Testis (tissue), 3 donors: Measurements from ENCODE around the gene ROS1. TPM values are rescaled to one million over a fixed set of nuclear protein-coding genes. Genes with fewer than 3 reads are reported as not detected.
"Not testable (repeated sequence)": the region's sequence is repeated elsewhere in the genome, so short reads cannot be mapped to it uniquely, and the experiment has no call there.

ENCODE experiments used
- DNase-seq: peaks from one replicate; pipeline ENCODE4 v3.0.0-alpha.2; 2019
- H3K27ac ChIP-seq, 2 donors: fragments of 200-600 bp; sonication (generic); one replicate each; pipeline ENCODE4 v1.5.1; 2019
- H3K27me3 ChIP-seq: fragments of 200-600 bp; sonication (generic); one replicate; pipeline ENCODE4 v1.5.1; 2019
- H3K36me3 ChIP-seq: fragments of 200-600 bp; sonication (generic); one replicate; pipeline ENCODE4 v1.5.1; 2017; ENCODE audit warnings: low read depth; ENCODE audit errors: missing control alignments
- H3K4me1 ChIP-seq: fragments of 200-600 bp; sonication (generic); one replicate; pipeline ENCODE4 v1.5.1; 2019
- H3K4me3 ChIP-seq, 2 donors: fragments of 200-600 bp; sonication (generic); one replicate each; pipeline ENCODE4 v1.5.1; 2017 to 2019
- H3K9me3 ChIP-seq: fragments of 200-600 bp; sonication (generic); one replicate; pipeline ENCODE4 v1.5.1; 2017
- POLR2A ChIP-seq: fragments of 450-650 bp; IDR thresholded peaks from one replicate; pipeline ENCODE4 v1.6.1; 2017; ENCODE audit warnings: antibody characterized with exemption, mild to moderate bottlenecking, moderate library complexity
- WGBS, 2 donors: methylation state at CpG; one replicate each; pipeline ENCODE4 v1.1.5; 2018; 5-methylcytosine and 5-hydroxymethylcytosine counted together
- intact Hi-C: fragments of 100-400 bp; cut with DNase I; formaldehyde crosslinking; loops from one replicate; pipeline ENCODE4 v1.15.1; 2023; ENCODE audit warnings: low total_unique reads
- polyA plus RNA-seq: library from polyadenylated mRNA; stranded (reverse); fragments of 350-450 nt; fragmentation: Illumina TruSeq; extraction: RNeasy Lipid Tissue Mini Kit (QIAGEN cat#74804); gene quantifications from one replicate; pipeline ENCODE4 v1.2.3, GENCODE V29; 2014; ENCODE audit warnings: low read depth, low replicate concordance; ENCODE audit not compliant: insufficient read depth
- total RNA-seq, 2 donors: library from RNA; depleted of rRNA; stranded (reverse); fragments of >200 nt; gene quantifications; one replicate each; pipeline ENCODE4 v1.2.3, GENCODE V29; 2016
- TF ChIP-seq, protein P1 (sequence below), 3 experiments: fragments of 450-650 bp in 2 of 3; fragments of 200-600 bp in 1 of 3; sonication (generic) in 1 of 3; IDR thresholded peaks; one replicate each; pipeline ENCODE4 v1.5.1; 2016 to 2019; ENCODE audit warnings: antibody characterized with exemption in 3 of 3, mild to moderate bottlenecking in 2 of 3, moderate library complexity in 1 of 3

Gene ROS1
- total and polyA plus RNA-seq, 3 donors from 2014 or later: 0.58 to 1.3 (median 1.1) TPM

DNA sequence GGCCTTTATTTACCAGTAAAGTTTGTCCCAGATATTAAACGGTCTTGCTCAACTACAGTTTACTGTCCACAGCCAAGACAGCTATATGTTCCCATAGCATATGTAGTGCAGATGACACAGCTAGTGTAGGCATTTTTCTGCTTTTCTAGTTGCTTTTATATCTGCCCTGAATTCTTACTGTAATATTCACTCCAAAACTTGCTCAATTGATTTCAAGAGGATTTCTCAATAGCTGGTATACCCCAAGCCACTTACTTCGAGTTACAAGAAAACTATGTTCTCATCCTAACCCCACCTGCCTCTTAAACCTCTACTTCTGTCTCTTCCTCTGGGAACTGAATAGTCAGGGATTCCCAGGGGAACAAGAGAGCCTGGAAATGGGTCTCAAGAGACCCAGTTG, 18.9 kb upstream of the ROS1 start:
- Histone ChIP-seq H3K27ac (no peak overlapping the region), H3K36me3 (no peaks in the 10 kb centered on the region), H3K27me3 (no peaks in the 10 kb centered on the region), H3K4me3 (no peak overlapping the region), H3K4me1 (no peaks in the 10 kb centered on the region), H3K9me3 (no peaks in the 10 kb centered on the region)
- intact Hi-C loops: no loop called here
- WGBS, 2 donors: 84 to 87% methylated on average over 2 of the region's 2 CpGs
- DNase-seq: no peak
- no peak for TF ChIP-seq POLR2A
- TF ChIP-seq, protein P1, sequence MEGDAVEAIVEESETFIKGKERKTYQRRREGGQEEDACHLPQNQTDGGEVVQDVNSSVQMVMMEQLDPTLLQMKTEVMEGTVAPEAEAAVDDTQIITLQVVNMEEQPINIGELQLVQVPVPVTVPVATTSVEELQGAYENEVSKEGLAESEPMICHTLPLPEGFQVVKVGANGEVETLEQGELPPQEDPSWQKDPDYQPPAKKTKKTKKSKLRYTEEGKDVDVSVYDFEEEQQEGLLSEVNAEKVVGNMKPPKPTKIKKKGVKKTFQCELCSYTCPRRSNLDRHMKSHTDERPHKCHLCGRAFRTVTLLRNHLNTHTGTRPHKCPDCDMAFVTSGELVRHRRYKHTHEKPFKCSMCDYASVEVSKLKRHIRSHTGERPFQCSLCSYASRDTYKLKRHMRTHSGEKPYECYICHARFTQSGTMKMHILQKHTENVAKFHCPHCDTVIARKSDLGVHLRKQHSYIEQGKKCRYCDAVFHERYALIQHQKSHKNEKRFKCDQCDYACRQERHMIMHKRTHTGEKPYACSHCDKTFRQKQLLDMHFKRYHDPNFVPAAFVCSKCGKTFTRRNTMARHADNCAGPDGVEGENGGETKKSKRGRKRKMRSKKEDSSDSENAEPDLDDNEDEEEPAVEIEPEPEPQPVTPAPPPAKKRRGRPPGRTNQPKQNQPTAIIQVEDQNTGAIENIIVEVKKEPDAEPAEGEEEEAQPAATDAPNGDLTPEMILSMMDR (IDR thresholded peaks at IDR 0.05): no peak

DNA sequence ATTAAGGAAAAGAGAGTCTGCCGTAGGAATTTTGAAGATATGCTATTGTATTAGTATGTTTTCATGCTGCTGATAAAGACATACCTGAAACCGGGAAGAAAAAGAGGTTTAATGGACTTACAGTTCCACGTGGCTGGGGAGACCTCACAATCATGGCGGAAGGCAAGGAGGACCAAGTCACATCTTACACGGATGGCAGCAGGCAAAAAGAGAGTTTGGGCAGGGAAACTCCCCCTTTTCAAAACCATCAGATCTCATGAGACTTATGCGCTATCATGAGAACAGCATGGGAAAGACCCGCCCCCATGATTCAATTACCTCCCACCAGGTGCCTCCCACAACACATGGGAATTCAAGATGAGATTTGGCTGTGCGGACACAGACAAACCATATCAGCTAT, 16.6 kb upstream of the ROS1 start:
- H3K36me3 ChIP-seq, H3K4me3 ChIP-seq, H3K9me3 ChIP-seq, intact Hi-C loops, H3K27ac ChIP-seq, DNase-seq, H3K27me3 ChIP-seq, H3K4me1 ChIP-seq: not testable (repeated sequence)
- WGBS, 2 donors: 73 to 76% methylated on average over 8 of the region's 8 CpGs

DNA sequence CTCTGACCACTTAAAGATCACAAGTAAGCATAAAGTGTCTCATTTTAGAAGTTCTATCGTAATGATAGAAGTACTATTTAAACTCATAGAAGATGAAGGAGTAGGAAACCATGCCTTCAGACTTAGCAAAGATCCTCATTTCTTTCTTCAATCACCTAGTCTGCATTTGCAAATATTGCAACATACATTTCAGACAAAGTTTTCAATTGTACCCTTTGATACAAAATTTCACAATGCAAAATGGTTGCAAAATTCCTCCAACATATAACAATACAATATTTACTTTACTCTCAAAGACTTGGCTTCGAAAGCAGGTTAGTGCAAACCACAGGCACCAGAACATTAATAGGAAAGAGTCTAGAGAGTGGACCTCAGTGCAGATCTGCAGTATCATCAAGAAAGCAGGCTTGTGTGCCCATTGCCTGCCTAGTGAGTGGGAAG, 16.1 kb upstream of the ROS1 start:
- WGBS, 2 donors: 55 to 60% methylated on average over 2 of the region's 2 CpGs
- intact Hi-C loops: no loop called here
- no peak for TF ChIP-seq POLR2A
- TF ChIP-seq, protein P1 (IDR thresholded peaks at IDR 0.05): no peak
- Histone ChIP-seq H3K4me3 (no peak overlapping the region), H3K9me3 (no peaks in the 10 kb centered on the region), H3K27me3 (no peaks in the 10 kb centered on the region), H3K27ac (no peak overlapping the region), H3K4me1 (no peaks in the 10 kb centered on the region), H3K36me3 (no peaks in the 10 kb centered on the region)
- DNase-seq: no peak

DNA sequence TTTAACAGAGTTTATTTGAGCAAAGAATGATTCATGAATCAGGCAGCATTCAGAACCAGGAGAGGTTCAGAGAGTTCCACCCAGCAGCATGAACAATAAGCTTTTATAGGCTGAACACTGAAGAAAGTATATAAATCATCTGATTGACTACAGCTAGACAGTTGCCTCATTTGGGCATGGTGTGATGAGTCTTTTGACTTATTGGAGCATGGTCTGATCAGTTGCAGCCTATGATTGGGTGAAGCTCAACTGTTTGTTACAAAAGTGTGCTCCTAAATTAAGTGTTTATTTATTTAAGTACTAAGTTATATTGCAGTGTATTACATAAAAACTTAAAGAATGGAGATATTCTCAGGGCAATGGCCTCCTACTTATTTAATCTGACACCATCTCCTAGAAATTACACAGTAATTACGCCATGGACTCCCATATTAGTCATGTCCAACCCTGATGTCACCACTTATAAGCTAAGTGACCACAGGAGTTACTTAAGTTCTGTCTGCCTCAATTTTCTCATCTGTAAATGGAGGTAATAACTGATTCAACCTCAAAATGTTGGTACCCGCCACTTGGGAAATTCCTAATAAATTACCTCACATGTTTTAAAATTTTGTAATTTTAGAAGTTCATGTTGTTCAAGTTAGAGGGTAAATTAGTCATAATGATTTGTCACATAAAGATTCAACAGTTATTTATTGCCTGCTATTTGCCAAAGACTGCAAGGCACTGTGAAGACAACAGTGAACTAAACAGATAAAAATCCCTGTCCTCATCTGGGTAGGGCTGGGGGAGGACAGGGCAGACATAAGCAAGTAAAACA, 15.2 kb upstream of the ROS1 start:
- DNase-seq: no peak
- no peak for TF ChIP-seq POLR2A
- TF ChIP-seq, protein P1 (IDR thresholded peaks at IDR 0.05): no peak
- H3K36me3 ChIP-seq: no peaks in the 10 kb centered on the region
- no peak overlapping the region for H3K27ac ChIP-seq
- no peaks in the 10 kb centered on the region for H3K4me1 ChIP-seq
- 90% methylated on average over 2 of the region's 2 CpGs for WGBS, 2 donors
- H3K9me3 ChIP-seq: no peaks in the 10 kb centered on the region
- intact Hi-C loops: no loop called here
- no peak overlapping the region for H3K4me3 ChIP-seq
- H3K27me3 ChIP-seq: no peaks in the 10 kb centered on the region

DNA sequence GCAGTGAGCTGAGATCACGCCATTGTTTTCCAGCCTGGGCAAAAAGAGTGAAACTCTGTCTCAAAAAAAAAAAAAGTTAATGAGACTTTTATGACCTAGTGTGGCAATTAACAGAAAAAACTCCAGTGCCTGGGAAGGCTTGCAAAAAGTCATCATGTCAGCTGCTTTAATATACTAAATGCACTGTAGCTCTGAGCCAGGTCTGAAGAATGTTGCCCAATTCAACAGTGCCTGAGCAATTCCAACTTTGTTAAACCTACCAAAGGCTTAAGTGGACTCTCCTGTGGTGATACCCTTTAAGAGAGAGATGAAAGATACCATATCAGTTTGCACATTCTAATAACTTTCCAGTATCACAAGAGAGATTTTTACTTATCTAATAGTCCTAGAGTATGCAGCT, 6.5 kb upstream of the ROS1 start:
- H3K9me3 ChIP-seq: no peaks in the 10 kb centered on the region
- no peak overlapping the region for H3K4me3 ChIP-seq
- H3K27ac ChIP-seq: no peak overlapping the region
- TF ChIP-seq, protein P1 (IDR thresholded peaks at IDR 0.05): no peak
- no peak for TF ChIP-seq POLR2A
- 78 to 91% methylated on average over 1 of the region's 1 CpG for WGBS, 2 donors
- H3K36me3 ChIP-seq: no peaks in the 10 kb centered on the region
- DNase-seq: no peak
- no peaks in the 10 kb centered on the region for H3K27me3 ChIP-seq
- intact Hi-C loops: no loop called here
- no peaks in the 10 kb centered on the region for H3K4me1 ChIP-seq
